ENCODE measurements around the gene ERFL. TPM values are rescaled to one million over a fixed set of nuclear protein-coding genes. Genes with fewer than 3 reads are reported as not detected.

ERFL gene
- total and polyA plus RNA-seq, 2 of the 8 experiments (the other 6 are each of a cell fraction or from before 2014, with no cell fraction given), result 0.12 TPM; not detected in 1

DNA sequence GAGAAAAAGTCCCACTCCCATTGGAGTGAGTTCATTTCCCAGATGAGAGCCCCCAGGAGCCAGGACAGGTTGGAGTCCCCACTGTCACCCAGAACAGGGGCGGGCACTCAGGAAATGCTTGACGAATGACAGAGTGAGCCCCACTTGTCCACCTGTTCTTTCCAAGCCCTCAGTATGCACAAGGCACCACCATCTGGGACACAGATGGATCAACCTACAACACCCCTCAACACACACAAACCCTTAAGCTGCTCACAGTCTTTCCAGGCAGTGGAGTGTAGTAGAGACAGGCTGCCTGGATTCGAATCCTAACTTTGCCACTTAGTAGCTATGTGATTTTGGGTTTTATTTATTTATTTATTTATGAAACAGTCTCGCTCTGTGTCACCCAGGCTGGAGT, 37.3 kb downstream of the ERFL start:
- H3K18ac ChIP-seq (ENCODE audit: extremely low read depth, low read length), result no peak overlapping the region
- peaks cover 3 to 16% (median 12%) of the 10 kb centered on the region in 4 experiments for H3K4me1 ChIP-seq (replicated peaks in 1 of 4; ENCODE audit: control insufficient read depth in 3 of 4, insufficient read depth in 4 of 4, low read length in 3 of 4)
- DNase-seq (ENCODE audit: low read depth in 1 of 2, low spot score in 2 of 2), result no peak
- H4K20me1 ChIP-seq (replicated peaks in 1 of 2; ENCODE audit: control insufficient read depth in 1 of 2, insufficient read depth in 2 of 2, low read length in 2 of 2), result peaks cover 3 to 8% of the 10 kb centered on the region in 2 experiments
- POLR2A ChIA-PET (ENCODE audit: partially characterized antibody), result interaction anchor here (1.0 to 13.9 kb wide), 4 partner anchors 22 to 35 kb away, joined by 3 to 298 read pairs (median 8); partner anchors contain the start of gene RPS19
- no peak for FAIRE-seq
- no peak overlapping the region for H2BK120ac ChIP-seq (replicated peaks; ENCODE audit: low read depth, low read length)
- no peak overlapping the region for H2AFZ ChIP-seq (ENCODE audit: low read length)
- no peak overlapping the region for H2BK20ac ChIP-seq (ENCODE audit: low read length)
- no peak overlapping the region for H4K8ac ChIP-seq (ENCODE audit: extremely low read depth, insufficient read depth, low read length)
- no peak overlapping the region for H4K91ac ChIP-seq (replicated peaks; ENCODE audit: insufficient read length, low read length)
- no peak overlapping the region for H3K27ac ChIP-seq (ENCODE audit: low read depth, low read length)
- H3K4me2 ChIP-seq (ENCODE audit: insufficient read depth in 1 of 2, low read depth in 2 of 2, low read length in 2 of 2), result no peak overlapping the region
- H3K36me3 ChIP-seq (ENCODE audit: control insufficient read depth in 2 of 4, insufficient read depth in 4 of 4, low read length in 3 of 4), result peaks cover 0 to 2% (median 0%) of the 10 kb centered on the region in 4 experiments; a peak in 3 of 8 replicates
- H3K9ac ChIP-seq (replicated peaks in 1 of 4; ENCODE audit: extremely low read depth in 1 of 4, low read depth in 3 of 4, low read length in 3 of 4), result no peak overlapping the region
- H3K9me3 ChIP-seq (ENCODE audit: insufficient read depth in 2 of 2, low read depth in 1 of 2, low read length in 1 of 2), result no peaks in the 10 kb centered on the region
- no peak overlapping the region for H3K14ac ChIP-seq (ENCODE audit: insufficient read length)
- WGBS, 2 experiments (ENCODE audit: extremely low coverage in 1 of 2, insufficient coverage in 1 of 2, insufficient read length in 1 of 2, insufficient replicate concordance in 2 of 2, low coverage in 1 of 2, low lambda C conversion rate in 2 of 2, missing lambda C conversion rate in 1 of 2), result 90% methylated on average over 4 of the region's 4 CpGs; no CpG with 5 or more reads in 1 of the 2 experiments
- H3K23ac ChIP-seq (ENCODE audit: insufficient read length), result no peak overlapping the region
- no peak overlapping the region for H2BK15ac ChIP-seq (ENCODE audit: low read length)
- H4K5ac ChIP-seq (ENCODE audit: insufficient read length, low read depth, low read length), result no peak overlapping the region
- no peak overlapping the region for H3K56ac ChIP-seq (replicated peaks; ENCODE audit: insufficient read length, low read depth, low read length)
- no peak overlapping the region for H2AK5ac ChIP-seq (ENCODE audit: low read depth, low read length)
- no peak overlapping the region for H3K4me3 ChIP-seq (ENCODE audit: extremely low read depth in 1 of 4, insufficient read depth in 2 of 4, low read depth in 3 of 4, low read length in 4 of 4)
- no peaks in the 10 kb centered on the region for H3K27me3 ChIP-seq (replicated peaks in 1 of 4; ENCODE audit: control insufficient read depth in 3 of 4, extremely low read depth in 1 of 4, insufficient read depth in 3 of 4, low read length in 3 of 4)
- H3K23me2 ChIP-seq (ENCODE audit: low read depth, low read length), result no peaks in the 10 kb centered on the region
- no peak overlapping the region for H3K4ac ChIP-seq (replicated peaks; ENCODE audit: insufficient read length, low read depth, low read length)
- CTCF ChIA-PET (ENCODE audit: partially characterized antibody), result interaction anchor here (0.8 to 2.5 kb wide), 8 partner anchors 12 to 58 kb away, joined by 3 to 12 read pairs (median 4); partner anchors contain the start of gene CD79A
- no peaks in the 10 kb centered on the region; the same call in 1 of the 2 replicates for H3K79me1 ChIP-seq (ENCODE audit: low read depth, low read length)
- H2BK12ac ChIP-seq (ENCODE audit: low read depth, low read length), result no peak overlapping the region
- H2BK5ac ChIP-seq (ENCODE audit: low read depth, low read length), result no peak overlapping the region
- no peaks in the 10 kb centered on the region for H3K79me2 ChIP-seq (ENCODE audit: control insufficient read depth in 1 of 2, insufficient read depth in 2 of 2, low read length in 2 of 2)
- TF ChIP-seq CHD2 (IDR thresholded peaks at IDR 0.05; ENCODE audit: low read length), result no peak

Measured in H1 (cell line).